GM12874 (cell line): ENCODE data around the gene SORCS1.

Experiments
- TF ChIP-seq, protein P1 (sequence below): IDR thresholded peaks from 2 replicates; pipeline ENCODE4 v1.5.1; 2011; ENCODE audit warnings: low read depth, mild to moderate bottlenecking, control low read depth, low read length, moderate library complexity; ENCODE audit not compliant: insufficient read depth

Gene SORCS1

DNA sequence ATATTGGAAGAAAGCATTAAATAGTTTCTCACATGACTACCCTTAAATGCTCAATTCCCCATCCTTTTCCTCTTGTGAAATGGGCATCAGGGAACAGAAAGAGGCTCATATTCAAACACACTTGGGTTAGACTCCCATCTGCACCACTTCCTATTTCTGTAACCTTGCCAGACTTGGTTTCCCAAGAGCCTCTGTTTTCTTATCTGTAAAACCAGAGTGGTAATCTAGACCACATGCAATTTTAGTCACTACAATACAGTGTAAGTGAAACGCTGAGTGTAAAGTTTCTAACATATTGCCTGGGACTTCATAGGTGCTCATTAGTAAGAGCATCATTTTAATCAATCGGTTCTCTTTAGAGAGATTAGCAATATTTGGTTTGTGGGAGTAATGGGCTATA, 136.3 kb downstream of the SORCS1 start:
- TF ChIP-seq, protein P1, sequence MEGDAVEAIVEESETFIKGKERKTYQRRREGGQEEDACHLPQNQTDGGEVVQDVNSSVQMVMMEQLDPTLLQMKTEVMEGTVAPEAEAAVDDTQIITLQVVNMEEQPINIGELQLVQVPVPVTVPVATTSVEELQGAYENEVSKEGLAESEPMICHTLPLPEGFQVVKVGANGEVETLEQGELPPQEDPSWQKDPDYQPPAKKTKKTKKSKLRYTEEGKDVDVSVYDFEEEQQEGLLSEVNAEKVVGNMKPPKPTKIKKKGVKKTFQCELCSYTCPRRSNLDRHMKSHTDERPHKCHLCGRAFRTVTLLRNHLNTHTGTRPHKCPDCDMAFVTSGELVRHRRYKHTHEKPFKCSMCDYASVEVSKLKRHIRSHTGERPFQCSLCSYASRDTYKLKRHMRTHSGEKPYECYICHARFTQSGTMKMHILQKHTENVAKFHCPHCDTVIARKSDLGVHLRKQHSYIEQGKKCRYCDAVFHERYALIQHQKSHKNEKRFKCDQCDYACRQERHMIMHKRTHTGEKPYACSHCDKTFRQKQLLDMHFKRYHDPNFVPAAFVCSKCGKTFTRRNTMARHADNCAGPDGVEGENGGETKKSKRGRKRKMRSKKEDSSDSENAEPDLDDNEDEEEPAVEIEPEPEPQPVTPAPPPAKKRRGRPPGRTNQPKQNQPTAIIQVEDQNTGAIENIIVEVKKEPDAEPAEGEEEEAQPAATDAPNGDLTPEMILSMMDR: no peak

DNA sequence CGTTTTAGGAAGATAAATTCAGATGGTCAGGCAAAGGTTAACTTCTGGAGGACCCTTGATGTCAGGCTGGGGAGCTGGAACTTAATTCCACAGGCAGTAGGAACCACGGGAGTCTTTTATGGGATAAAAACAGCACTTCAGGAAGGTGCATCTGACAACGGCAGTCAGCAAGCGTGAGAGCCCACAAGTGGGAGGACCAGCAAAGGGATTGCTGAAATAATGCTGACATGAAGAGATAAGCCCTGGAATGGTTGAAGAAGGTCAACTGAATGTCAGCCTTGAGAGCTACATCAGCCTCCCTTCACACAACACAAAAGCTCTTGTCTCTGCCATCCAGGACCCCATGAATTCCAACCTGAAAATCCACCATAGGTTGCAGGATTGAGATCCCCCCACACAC, 138.8 kb downstream of the SORCS1 start:
- TF ChIP-seq, protein P1: no peak

DNA sequence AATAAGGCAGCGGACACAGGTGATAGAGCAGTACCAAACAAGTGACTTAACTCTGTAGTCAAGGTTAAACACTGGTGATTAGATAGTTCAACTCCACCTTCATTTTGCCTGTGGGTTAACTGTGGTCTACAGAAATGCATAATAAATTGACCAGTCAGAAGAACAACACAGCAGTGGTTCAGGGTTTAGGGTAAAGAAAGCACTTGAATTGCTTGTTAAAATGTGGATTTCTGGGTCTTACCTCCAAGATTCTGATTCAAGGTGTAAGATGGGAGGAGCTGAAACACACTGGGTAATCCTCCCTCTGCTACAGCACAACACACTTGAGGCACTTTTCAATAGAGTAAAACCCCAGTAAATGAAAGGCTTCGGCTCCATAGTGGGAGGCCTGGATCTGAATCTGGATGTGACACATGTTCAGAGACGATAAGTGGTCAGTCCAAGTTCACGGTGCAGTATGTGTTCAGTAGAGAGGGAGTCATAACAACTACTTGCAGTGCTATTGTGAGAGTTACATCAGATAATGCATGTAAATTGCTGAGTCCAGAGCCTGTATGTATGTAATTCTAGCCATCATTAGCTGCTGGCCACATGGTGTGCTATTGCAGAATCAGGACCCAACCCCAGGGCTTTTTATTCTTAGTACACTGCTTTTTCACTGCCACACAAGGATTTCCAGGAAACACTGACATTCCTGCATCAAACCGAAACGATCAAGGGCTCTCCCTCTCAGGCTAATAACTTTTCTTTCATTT, 141.7 kb downstream of the SORCS1 start:
- TF ChIP-seq, protein P1: no peak

DNA sequence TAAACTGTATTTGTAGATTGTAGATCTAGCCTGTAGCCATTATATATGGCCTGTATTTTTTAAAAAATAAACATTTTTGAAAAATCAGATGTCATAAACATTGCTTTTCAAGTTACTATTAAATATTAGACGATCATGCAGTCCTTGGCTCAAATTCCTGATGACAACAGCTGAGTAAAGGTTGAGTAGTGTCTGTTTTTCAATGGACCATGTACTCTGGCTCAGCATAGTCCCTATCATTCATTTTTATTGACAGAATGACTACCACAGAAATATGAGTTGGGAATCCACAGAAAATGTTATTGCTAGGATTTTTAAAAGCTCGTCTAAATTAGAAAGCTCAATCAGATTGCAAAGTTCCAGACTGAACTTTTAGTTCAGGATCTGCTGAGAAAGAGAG, 145.4 kb downstream of the SORCS1 start:
- TF ChIP-seq, protein P1: no peak

DNA sequence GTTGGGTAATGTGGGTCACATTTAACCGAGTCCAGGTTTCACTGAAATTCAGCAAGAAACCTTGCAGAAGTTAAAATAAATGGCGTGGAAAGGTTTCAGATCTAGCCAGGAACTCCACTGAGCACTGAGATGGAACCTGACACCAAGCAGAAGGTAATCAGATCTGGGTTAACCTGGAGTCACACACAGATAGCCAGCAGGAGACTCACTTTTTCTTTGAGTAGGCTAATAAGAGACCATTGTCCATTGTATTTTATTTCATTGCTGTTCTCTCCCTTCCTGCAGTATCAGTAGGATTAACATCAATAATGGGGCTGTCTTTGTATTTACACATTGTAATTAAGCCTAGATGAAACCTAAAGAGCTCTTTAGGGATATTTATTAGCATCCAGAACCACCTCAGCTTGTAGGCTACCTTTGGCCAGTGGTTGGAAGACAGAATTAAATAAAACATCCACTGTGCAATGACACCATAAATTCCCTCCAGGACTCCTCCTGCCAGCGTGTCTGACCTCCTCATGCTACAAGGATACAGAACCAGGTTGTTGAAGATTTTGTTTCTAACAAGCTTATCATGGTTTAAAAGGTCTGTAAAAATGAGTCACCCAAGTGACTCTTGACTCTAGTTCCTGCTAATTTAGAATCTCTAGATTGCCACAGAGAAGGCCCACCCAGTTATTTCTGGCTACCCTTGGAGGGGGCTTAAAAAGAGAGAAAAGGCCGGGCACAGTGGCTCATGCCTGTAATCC, 151.1 kb downstream of the SORCS1 start:
- TF ChIP-seq, protein P1: no peak

DNA sequence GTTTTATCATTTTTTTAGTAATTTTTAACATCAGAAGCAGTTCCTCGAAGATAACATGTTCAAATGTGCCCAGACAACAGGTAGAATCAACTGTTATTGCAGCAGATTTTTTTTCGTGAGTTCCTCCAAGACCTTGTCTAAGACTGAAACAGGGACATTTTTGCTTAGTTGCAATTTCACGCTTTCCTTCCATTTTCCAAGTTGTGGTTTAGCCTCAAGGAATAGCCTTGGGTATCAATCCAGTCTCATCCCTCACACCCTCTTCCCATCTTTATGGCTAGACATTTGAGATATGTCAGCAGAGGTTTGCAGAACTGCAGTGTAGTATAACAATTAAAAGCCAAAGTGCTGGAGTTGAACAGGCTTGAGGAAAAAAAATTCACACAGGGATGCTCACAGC, 152.5 kb downstream of the SORCS1 start:
- TF ChIP-seq, protein P1: no peak

DNA sequence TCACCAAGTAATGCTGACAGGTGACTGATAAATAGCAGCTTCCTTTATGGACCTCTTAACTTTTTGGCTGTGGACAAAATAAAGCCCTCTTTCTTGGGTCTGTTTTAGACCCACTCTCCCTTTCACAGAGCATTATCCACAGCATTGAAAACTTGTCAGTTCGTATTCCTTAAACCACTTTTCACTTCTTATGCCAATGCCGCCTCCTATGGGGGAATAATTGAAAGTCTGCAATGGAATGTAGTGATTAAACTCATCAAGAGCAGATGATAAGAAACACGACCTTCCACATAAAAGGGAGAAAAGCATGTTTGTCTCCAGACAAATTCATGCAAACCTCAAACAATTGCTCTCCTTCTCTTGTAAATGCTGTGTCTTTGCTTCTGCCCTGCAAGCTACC, 153.4 kb downstream of the SORCS1 start:
- TF ChIP-seq, protein P1: no peak
